ENCODE results near the gene HDAC4.

- no peak for TF ChIP-seq CTCF (IDR thresholded peaks at IDR 0.05)
- no peak for TF ChIP-seq POLR2A (IDR thresholded peaks at IDR 0.05)
Measured at GRCh38 chr2:239087046-239087710, 313.6 kb downstream of the HDAC4 start.
